DMS53 (cell line): Measurements from ENCODE around the gene RNF44.
"Not testable (repeated sequence)": the region's sequence is repeated elsewhere in the genome, so short reads cannot be mapped to it uniquely, and the experiment has no call there.

Experiments used
- DNase-seq: peaks from one replicate; lab custom pipeline; 2025; lab: John Stamatoyannopoulos, UW

Gene RNF44

GRCh38 chr5:176519810-176520720, 17.1 kb downstream of the RNF44 start:
- DNase-seq: peak; percentile 61

- DNase-seq: no peak
These were observed 20.0 kb downstream of the RNF44 start for GRCh38 chr5:176517053-176517661.

- DNase-seq: no peak
These were observed 21.8 kb downstream of the RNF44 start for GRCh38 chr5:176515396-176515795.

GRCh38 chr5:176514244-176514950, 22.8 kb downstream of the RNF44 start:
- DNase-seq: no peak

GRCh38 chr5:176513788-176514187, 23.4 kb downstream of the RNF44 start:
- no peak for DNase-seq

GRCh38 chr5:176508603-176509002, 28.6 kb downstream of the RNF44 start:
- DNase-seq: no peak

GRCh38 chr5:176507911-176508310, 29.3 kb downstream of the RNF44 start:
- no peak for DNase-seq

- no peak for DNase-seq
These were observed 33.7 kb downstream of the RNF44 start for GRCh38 chr5:176503496-176503895.

GRCh38 chr5:176501333-176501732, 35.9 kb downstream of the RNF44 start:
- no peak for DNase-seq

GRCh38 chr5:176500511-176500910, 36.7 kb downstream of the RNF44 start:
- DNase-seq: no peak

- DNase-seq: no peak
These were observed 37.9 kb downstream of the RNF44 start for GRCh38 chr5:176499273-176499672.

- no peak for DNase-seq
These were observed 39.4 kb downstream of the RNF44 start for GRCh38 chr5:176497852-176498251.

GRCh38 chr5:176492431-176492830, 44.8 kb downstream of the RNF44 start:
- DNase-seq: no peak

GRCh38 chr5:176491901-176492300, 45.3 kb downstream of the RNF44 start:
- no peak for DNase-seq

GRCh38 chr5:176491101-176491502, 46.1 kb downstream of the RNF44 start:
- DNase-seq: no peak

- DNase-seq: peak; percentile 20
These were observed 46.9 kb downstream of the RNF44 start for GRCh38 chr5:176490301-176490700.

- DNase-seq: no peak
These were observed 48.1 kb downstream of the RNF44 start for GRCh38 chr5:176489077-176489476.

- not testable (repeated sequence) for DNase-seq
These were observed 50.0 kb downstream of the RNF44 start for GRCh38 chr5:176487160-176487559.

GRCh38 chr5:176486189-176486757, 50.9 kb downstream of the RNF44 start:
- peak; percentile 16 for DNase-seq

GRCh38 chr5:176485176-176485575, 52.0 kb downstream of the RNF44 start:
- DNase-seq: no peak

GRCh38 chr5:176481711-176482110, 55.5 kb downstream of the RNF44 start:
- DNase-seq: peak; percentile 61
